Activated naive CD4-positive, alpha-beta T cell treated with anti-CD3 and anti-CD28 coated beads, Interleukin-2, amount 10 ng/mL, durations not matched to agents 7 days and 5 days (primary cell): Measurements from ENCODE around the gene CYB5A.

Experiments used
- CTCF ChIA-PET: fragments of 350-600 bp; sonication (Branson Sonifier 250); formaldehyde crosslinking; loops from one replicate; lab custom pipeline; 2021; ENCODE audit warnings: antibody characterized with exemption; lab: Charles Lee
- DNase-seq: peaks from one replicate; pipeline ENCODE4 v3.0.0-alpha.2; 2020
- H3K27ac Mint-ChIP-seq: one replicate; pipeline ENCODE4 v1.8.0; 2021; ENCODE audit warnings: mild to moderate bottlenecking, moderate library complexity, mixed read lengths
- H3K27me3 Mint-ChIP-seq: one replicate; pipeline ENCODE4 v1.8.0; 2021; ENCODE audit warnings: mild to moderate bottlenecking, mixed read lengths
- H3K36me3 Mint-ChIP-seq: one replicate; pipeline ENCODE4 v1.8.0; 2021; ENCODE audit warnings: mixed read lengths
- H3K4me1 Mint-ChIP-seq: one replicate; pipeline ENCODE4 v1.8.0; 2021; ENCODE audit warnings: mixed read lengths
- H3K4me3 Mint-ChIP-seq: one replicate; pipeline ENCODE4 v1.8.0; 2021; ENCODE audit warnings: mild to moderate bottlenecking, moderate library complexity, mixed read lengths
- H3K9me3 Mint-ChIP-seq: one replicate; pipeline ENCODE4 v1.8.0; 2021; ENCODE audit warnings: mixed read lengths

CYB5A gene

DNA sequence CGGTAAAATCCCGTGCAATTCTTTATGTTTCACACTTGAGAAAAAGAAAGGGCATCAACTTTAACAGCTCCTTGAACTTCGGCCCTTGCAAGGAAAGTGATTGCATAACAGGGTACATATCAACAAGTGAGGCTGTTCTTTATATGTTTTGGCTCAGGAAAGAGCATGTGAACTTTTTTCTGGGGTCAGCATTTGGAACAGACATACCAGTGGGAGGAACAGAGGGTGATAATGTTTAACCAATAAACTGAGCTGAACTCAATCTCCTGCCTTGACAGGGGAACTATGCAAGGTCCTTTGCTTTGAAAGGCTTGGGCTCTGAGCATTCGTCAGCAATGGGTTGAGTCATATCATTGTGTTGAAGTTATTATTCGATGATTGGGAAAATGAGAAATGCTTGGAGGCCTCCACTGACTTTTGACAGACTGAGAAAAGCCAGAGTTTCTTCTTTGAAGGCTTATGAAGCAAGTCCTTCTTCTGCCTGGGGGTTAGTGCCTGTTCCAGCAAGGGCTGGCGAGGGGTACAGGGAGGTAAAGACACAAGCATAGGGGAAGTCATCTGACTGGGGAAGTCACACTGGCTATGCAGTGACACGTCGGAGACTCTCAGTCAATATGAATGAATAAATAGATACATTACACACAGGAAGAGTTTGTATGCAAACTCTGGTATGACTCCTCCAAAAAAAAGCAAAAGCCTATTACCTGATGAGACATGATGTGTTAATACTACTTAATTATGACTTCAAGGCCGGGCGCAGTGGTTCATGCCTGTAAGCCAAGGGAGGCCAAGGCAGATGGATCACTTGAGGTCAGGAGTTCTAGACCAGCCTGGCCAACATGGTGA lies 57.2 kb downstream of the CYB5A start:
- Mint-ChIP-seq H3K27me3 (peaks cover 15% of the 10 kb centered on the region), H3K27ac (no peak overlapping the region), H3K9me3 (no peaks in the 10 kb centered on the region), H3K36me3 (no peaks in the 10 kb centered on the region), H3K4me3 (no peak overlapping the region), H3K4me1 (no peaks in the 10 kb centered on the region)
- CTCF ChIA-PET, result interaction anchor here (1.6 kb wide), 1 partner anchor 19 kb away, joined by 3 read pairs; no protein-coding TSS in a partner anchor
- no peak for DNase-seq

DNA sequence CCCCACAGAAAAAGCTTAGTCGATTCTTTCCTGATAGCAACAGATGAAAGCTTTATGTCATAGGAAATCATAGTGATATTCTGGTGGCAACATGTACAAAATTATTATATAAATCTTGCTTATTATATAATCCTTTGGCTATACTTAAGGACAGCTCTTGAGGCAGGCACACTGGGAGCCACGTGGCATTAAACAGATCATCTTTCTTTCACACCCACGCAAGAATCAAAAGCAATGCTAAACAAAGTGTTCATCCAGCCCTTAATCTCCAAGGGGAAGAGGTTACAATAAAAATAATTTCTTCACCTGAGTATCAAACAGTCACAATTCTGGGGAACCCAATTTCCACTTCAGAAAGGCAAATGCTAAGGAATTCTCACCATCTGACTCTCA lies 57.8 kb downstream of the CYB5A start:
- CTCF ChIA-PET, result interaction anchor here (1.6 kb wide), 1 partner anchor 20 kb away, joined by 3 read pairs; no protein-coding TSS in a partner anchor
- Mint-ChIP-seq H3K27me3 (peaks cover 15% of the 10 kb centered on the region), H3K27ac (no peak overlapping the region), H3K36me3 (no peaks in the 10 kb centered on the region), H3K4me3 (no peak overlapping the region), H3K9me3 (no peaks in the 10 kb centered on the region), H3K4me1 (no peaks in the 10 kb centered on the region)
- DNase-seq, result no peak

GRCh38 chr18:74230922-74231714 lies 60.6 kb downstream of the CYB5A start:
- Mint-ChIP-seq H3K4me1 (no peaks in the 10 kb centered on the region), H3K9me3 (no peaks in the 10 kb centered on the region), H3K27ac (no peak overlapping the region), H3K36me3 (no peaks in the 10 kb centered on the region), H3K4me3 (no peak overlapping the region), H3K27me3 (peaks cover 8% of the 10 kb centered on the region)
- CTCF ChIA-PET, result no interaction called here
- DNase-seq, result no peak

DNA sequence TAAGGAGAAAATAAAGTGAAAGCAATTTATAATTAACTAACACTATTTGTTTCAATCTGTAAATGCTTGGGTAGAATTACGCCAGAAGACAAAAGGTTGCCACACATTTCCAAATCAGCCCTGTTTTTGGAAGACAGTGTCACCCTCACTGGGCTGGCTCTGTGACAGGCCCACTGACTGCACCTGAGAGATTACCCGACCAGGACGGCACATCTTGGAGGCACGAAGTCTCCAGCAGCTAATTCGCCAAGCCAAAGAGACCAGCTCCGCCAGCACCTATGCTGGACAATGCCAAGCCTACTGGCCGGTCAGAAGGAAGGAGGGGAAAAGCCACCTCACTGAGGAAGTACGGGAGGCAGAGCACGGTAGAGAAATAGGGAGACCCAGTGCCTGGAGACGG lies 61.9 kb downstream of the CYB5A start:
- Mint-ChIP-seq H3K9me3 (no peaks in the 10 kb centered on the region), H3K27me3 (peaks cover 7% of the 10 kb centered on the region), H3K4me3 (no peak overlapping the region), H3K27ac (no peak overlapping the region), H3K36me3 (no peaks in the 10 kb centered on the region), H3K4me1 (no peaks in the 10 kb centered on the region)
- CTCF ChIA-PET, result no interaction called here
- no peak for DNase-seq

DNA sequence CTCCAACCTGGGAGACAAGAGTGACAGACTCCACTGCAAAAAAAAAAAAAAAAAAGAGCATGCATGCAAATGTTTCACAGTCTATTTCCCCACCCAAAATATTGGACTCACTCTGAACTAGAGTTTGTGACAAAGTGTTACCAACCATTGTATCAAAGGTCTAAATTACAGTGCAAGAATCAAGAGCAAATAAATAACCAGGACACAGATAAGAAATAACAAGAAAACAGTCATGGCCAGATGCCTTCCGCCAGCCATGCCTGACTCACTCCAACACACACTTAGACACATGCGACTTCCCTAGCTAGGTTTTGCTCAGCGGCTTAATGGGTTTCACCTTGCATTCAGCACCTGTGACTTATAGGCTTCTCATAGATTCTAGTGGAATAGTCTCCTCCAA lies 62.8 kb downstream of the CYB5A start:
- peaks cover under 1% of the 10 kb centered on the region for H3K27me3 Mint-ChIP-seq
- H3K4me1 Mint-ChIP-seq, result no peaks in the 10 kb centered on the region
- no peak overlapping the region for H3K4me3 Mint-ChIP-seq
- CTCF ChIA-PET, result no interaction called here
- H3K36me3 Mint-ChIP-seq, result no peaks in the 10 kb centered on the region
- H3K27ac Mint-ChIP-seq, result no peak overlapping the region
- no peaks in the 10 kb centered on the region for H3K9me3 Mint-ChIP-seq
- no peak for DNase-seq

GRCh38 chr18:74228312-74228711 lies 63.5 kb downstream of the CYB5A start:
- Mint-ChIP-seq H3K9me3 (no peaks in the 10 kb centered on the region), H3K27ac (no peak overlapping the region), H3K4me1 (no peaks in the 10 kb centered on the region), H3K36me3 (no peaks in the 10 kb centered on the region), H3K27me3 (no peaks in the 10 kb centered on the region), H3K4me3 (no peak overlapping the region)
- CTCF ChIA-PET, result no interaction called here
- DNase-seq, result no peak

GRCh38 chr18:74226666-74227065 lies 65.1 kb downstream of the CYB5A start:
- no peak overlapping the region for H3K4me3 Mint-ChIP-seq
- CTCF ChIA-PET, result no interaction called here
- no peaks in the 10 kb centered on the region for H3K27me3 Mint-ChIP-seq

GRCh38 chr18:74226156-74226555 lies 65.6 kb downstream of the CYB5A start:
- no peak for DNase-seq
- no peaks in the 10 kb centered on the region for H3K36me3 Mint-ChIP-seq
- no peaks in the 10 kb centered on the region for H3K9me3 Mint-ChIP-seq
- no peaks in the 10 kb centered on the region for H3K4me1 Mint-ChIP-seq
- no peak overlapping the region for H3K4me3 Mint-ChIP-seq
- CTCF ChIA-PET, result no interaction called here
- H3K27ac Mint-ChIP-seq, result no peak overlapping the region
- H3K27me3 Mint-ChIP-seq, result no peaks in the 10 kb centered on the region

More at GRCh38 chr18:74226666-74227065, 65.1 kb downstream of the CYB5A start:
- DNase-seq, result no peak
- H3K27ac Mint-ChIP-seq, result no peak overlapping the region
- no peaks in the 10 kb centered on the region for H3K36me3 Mint-ChIP-seq
- no peaks in the 10 kb centered on the region for H3K4me1 Mint-ChIP-seq
- no peaks in the 10 kb centered on the region for H3K9me3 Mint-ChIP-seq

DNA sequence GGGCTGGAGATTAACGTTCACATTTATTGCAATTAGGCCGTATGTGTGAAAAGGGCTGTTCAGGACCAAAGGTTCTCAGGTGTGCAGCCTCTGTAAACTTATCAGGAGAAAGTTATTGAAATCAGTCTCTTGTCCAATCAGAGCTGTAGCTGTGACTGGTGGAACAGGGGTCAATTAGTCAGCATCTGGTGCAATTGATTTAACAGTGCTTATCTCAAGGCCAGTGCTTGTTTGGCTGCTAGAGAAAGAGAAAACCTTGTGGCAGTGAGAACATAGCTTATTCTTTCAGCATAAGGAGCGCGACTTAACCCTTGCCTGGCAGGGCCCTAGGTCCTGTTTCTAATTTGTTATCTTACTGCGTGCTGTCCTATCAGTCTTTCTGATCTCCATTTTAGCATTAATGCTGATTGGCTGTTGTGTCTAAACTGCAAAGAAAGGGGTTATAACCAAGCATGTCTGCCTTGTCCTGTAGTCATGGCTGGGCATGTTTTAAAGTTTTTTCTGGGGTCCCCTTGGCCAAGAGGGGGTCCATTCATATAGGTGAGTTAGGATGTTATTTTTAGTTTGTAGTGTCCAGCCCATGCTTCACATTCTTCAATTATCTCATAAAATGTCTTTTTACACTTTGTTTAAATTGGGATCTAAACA lies 66.4 kb downstream of the CYB5A start:
- no peak for DNase-seq
- Mint-ChIP-seq H3K9me3 (no peaks in the 10 kb centered on the region), H3K27me3 (no peaks in the 10 kb centered on the region), H3K4me3 (no peak overlapping the region), H3K27ac (no peak overlapping the region), H3K36me3 (no peaks in the 10 kb centered on the region), H3K4me1 (no peaks in the 10 kb centered on the region)
- CTCF ChIA-PET, result no interaction called here

DNA sequence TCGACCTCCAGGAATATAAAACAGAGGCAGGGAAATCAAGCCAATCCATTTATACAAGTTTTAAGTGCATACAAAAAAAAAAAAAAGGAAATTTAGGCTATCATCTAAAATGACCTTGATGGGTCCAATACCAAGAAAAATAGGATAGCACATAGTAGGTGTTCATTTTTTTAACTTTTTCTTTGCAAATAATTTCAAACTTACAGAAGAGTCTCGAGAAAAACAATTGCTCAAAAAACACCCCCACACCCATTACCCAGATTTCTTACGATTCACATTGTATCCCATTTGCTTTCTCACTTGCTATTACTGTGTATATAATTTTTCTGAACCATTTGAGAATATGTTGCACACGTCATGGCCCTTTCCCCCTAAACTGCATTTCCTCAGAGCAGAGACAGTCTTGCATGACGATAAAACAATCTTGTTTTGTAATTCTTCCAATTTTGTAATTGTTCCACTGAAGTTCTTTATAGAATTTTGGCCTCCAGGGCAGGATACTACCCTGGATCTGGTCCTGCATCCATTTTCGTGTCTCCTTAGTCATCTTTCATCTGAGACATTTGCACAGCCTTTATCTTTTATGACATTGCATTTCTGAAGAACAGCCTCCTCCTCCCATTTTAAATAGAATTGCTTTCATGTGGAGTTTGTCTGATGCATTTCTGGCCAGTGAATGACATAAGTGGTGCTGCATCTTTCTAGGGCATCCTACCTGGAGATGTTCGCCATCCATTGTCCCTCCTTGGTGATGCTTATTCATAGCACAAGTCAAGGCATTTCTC lies 68.9 kb downstream of the CYB5A start:
- DNase-seq, result no peak
- Mint-ChIP-seq H3K27me3 (no peaks in the 10 kb centered on the region), H3K4me3 (no peak overlapping the region), H3K9me3 (no peaks in the 10 kb centered on the region), H3K4me1 (no peaks in the 10 kb centered on the region), H3K36me3 (no peaks in the 10 kb centered on the region), H3K27ac (no peak overlapping the region)
- CTCF ChIA-PET, result no interaction called here

DNA sequence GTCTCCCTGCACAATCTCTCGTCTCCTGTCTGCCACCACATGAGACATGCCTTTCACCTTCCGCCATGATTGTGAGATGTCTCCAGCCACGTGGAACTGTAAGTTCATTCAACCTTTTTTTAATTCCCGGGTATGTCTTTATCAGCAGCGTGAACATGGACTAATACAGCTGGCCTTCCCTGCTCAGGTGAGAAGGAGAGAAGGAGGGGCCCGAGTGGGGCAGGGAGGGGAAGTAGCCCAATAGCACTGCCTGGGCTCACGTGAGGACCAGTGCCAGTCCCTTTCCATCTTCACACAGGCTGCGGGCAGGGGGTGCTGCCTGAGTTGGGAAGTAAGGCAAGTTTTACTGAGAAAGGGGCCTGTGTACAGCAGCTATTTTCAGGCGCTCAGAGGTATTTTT lies 70.7 kb downstream of the CYB5A start:
- Mint-ChIP-seq H3K27ac (no peak overlapping the region), H3K36me3 (no peaks in the 10 kb centered on the region), H3K4me3 (no peak overlapping the region), H3K4me1 (no peaks in the 10 kb centered on the region), H3K27me3 (no peaks in the 10 kb centered on the region), H3K9me3 (no peaks in the 10 kb centered on the region)
- CTCF ChIA-PET, result no interaction called here
- no peak for DNase-seq

DNA sequence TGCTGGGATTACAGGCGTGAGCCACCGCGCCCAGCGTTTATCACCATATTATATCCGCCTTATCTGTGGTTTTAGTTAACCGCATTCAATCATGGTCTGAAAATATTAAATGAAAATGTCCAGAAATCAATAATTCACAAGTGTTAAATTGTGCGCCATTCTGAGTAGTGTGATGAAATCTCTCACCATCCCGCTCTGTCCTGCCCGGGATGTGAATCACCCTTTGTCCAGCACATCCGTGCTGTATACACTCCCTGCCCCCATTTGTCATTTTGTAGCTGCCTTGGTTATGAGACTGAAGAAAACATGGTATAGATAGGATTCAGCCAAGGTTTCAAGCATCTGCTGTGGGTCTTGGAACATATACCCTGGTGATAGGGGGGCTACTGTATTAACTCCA lies 72.7 kb downstream of the CYB5A start:
- no peaks in the 10 kb centered on the region for H3K36me3 Mint-ChIP-seq
- CTCF ChIA-PET, result no interaction called here
- no peaks in the 10 kb centered on the region for H3K27me3 Mint-ChIP-seq
- no peaks in the 10 kb centered on the region for H3K9me3 Mint-ChIP-seq
- H3K27ac Mint-ChIP-seq, result no peak overlapping the region
- H3K4me1 Mint-ChIP-seq, result no peaks in the 10 kb centered on the region
- no peak for DNase-seq
- H3K4me3 Mint-ChIP-seq, result no peak overlapping the region

DNA sequence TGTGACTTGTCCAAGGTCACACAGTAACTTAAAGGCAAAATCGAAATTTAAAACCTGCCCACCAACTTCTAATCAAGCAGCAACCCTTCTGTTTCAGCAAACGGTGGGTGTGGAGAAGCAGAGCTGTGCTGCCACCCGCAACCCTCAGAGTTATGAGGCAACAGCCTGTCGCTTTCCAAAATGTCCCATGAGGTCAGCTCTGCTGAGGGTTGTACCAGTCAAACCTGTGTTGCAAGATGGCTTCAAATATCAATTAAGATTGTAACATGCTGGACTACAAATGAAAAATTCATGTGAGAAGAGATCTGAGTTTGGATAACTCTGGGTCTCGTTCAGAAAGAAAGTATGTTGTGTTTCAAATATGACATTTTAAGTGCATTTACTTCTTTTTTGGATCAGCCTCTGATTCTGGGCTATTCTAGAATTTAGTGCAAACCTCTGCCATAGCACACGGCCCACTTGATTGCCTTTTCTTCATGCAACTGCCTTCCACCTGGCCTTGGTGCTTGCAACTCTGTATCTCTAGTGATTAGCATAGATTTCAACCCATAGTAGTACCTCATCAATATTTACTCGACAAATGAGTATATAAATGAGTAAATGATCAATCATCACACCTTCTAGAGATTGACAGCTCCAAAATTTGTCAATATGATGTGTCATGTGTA lies 74.2 kb downstream of the CYB5A start:
- no peaks in the 10 kb centered on the region for H3K27me3 Mint-ChIP-seq
- no peak overlapping the region for H3K27ac Mint-ChIP-seq
- no peaks in the 10 kb centered on the region for H3K36me3 Mint-ChIP-seq
- CTCF ChIA-PET, result no interaction called here
- no peak overlapping the region for H3K4me3 Mint-ChIP-seq
- no peak for DNase-seq
- no peaks in the 10 kb centered on the region for H3K4me1 Mint-ChIP-seq
- H3K9me3 Mint-ChIP-seq, result no peaks in the 10 kb centered on the region
